HepG2 (cell line): ENCODE measurements around the gene TMEM131. TPM values are rescaled to one million over a fixed set of nuclear protein-coding genes. Genes with fewer than 3 reads are reported as not detected.

Experiments
- ATAC-seq: fragments of 200-7000 bp; cut with Tn5 transposase; 3 replicates; pipeline ENCODE4 v1.9.1; 2020; ENCODE audit warnings: mild to moderate bottlenecking, moderate library complexity
- BruUV-seq: library from RNA; stranded (reverse); fragments of 400-500 nt; replicated peaks from 2 replicates; lab custom pipeline; 2021; lab: Mats Ljungman, UMichigan
- CTCF ChIA-PET: fragments of 300-600 bp; formaldehyde crosslinking; extraction: SDS; loops from one replicate; lab custom pipeline; 2021; ENCODE audit warnings: low total read pairs, inconsistent platforms, low intra/inter-chr PET ratio; lab: Yijun Ruan, JAX
- POLR2A ChIA-PET: fragments of 350-600 bp; sonication (Branson Sonifier 250); formaldehyde crosslinking; loops from one replicate; lab custom pipeline; 2020; ENCODE audit warnings: antibody characterized with exemption, inconsistent platforms; lab: Yijun Ruan, JAX
- DNase-seq: peaks from one replicate; pipeline ENCODE4 v3.0.0-alpha.2; 2015; ENCODE audit warnings: low spot score
- FAIRE-seq: peaks from 3 replicates; lab custom pipeline; 2011; peaks lifted over from hg19 to GRCh38; lab: Jason Lieb, UNC
- H2AFZ ChIP-seq: one replicate; pipeline ENCODE4 v1.6.1; 2011; ENCODE audit warnings: low read length, inconsistent platforms
- H3K27ac ChIP-seq: fragments of 300-600 bp; 3 replicates; pipeline ENCODE4 v1.8.0; 2011; ENCODE audit warnings: mixed run types, mild to moderate bottlenecking, mixed read lengths, low read length, inconsistent platforms; ENCODE audit not compliant: insufficient read depth; ENCODE audit errors: extremely low read length
- H3K27me3 ChIP-seq, 2 experiments: fragments of 200-600 bp in 1 of 2; 2 replicates in 1 of 2; 3 replicates in 1 of 2; pipeline versions ENCODE4 v1.6.0 to v1.8.0; 2011; ENCODE audit warnings: low read length in 2 of 2, mild to moderate bottlenecking in 2 of 2, moderate library complexity in 2 of 2, inconsistent platforms in 1 of 2; ENCODE audit not compliant: insufficient read depth in 2 of 2, control insufficient read depth in 1 of 2
- H3K36me3 ChIP-seq, 2 experiments: fragments of 200-600 bp in 1 of 2; replicated peaks in 1 of 2; 2 replicates in 1 of 2; 3 replicates in 1 of 2; pipeline versions ENCODE4 v1.5.1 to v1.8.0; 2011; ENCODE audit warnings: low read length in 2 of 2, inconsistent platforms in 1 of 2; ENCODE audit not compliant: insufficient read depth in 2 of 2, control insufficient read depth in 1 of 2
- H3K4me1 ChIP-seq: 2 replicates; pipeline ENCODE4 v1.5.1; 2012; ENCODE audit warnings: low read length, inconsistent platforms; ENCODE audit not compliant: insufficient read depth
- H3K4me2 ChIP-seq: 2 replicates; pipeline ENCODE4 v1.6.0; 2011; ENCODE audit warnings: low read depth, low read length, inconsistent platforms
- H3K4me3 ChIP-seq, 3 experiments: fragments of 200-600 bp in 1 of 3; sonication (generic), shearing (Covaris generic) in 1 of 3; replicated peaks in 1 of 3; 2 replicates each; pipeline ENCODE4 v1.5.1; 2011 to 2016; ENCODE audit warnings: low read length in 3 of 3, inconsistent platforms in 2 of 3, low read depth in 2 of 3, mild to moderate bottlenecking in 2 of 3, control low read depth in 1 of 3, mixed read lengths in 1 of 3; ENCODE audit not compliant: insufficient read depth in 1 of 3
- H3K79me2 ChIP-seq: one replicate; pipeline ENCODE4 v1.6.1; 2011; ENCODE audit warnings: low read length, inconsistent platforms; ENCODE audit not compliant: insufficient read depth
- H3K9ac ChIP-seq: 2 replicates; pipeline ENCODE4 v1.6.0; 2011; ENCODE audit warnings: mild to moderate bottlenecking, low read depth, low read length, inconsistent platforms; ENCODE audit not compliant: insufficient read depth
- H3K9me3 ChIP-seq: 2 replicates; pipeline ENCODE4 v1.5.1; 2012; ENCODE audit warnings: mild to moderate bottlenecking, low read length
- H4K20me1 ChIP-seq: 2 replicates; pipeline ENCODE4 v1.6.0; 2011; ENCODE audit warnings: inconsistent platforms, mild to moderate bottlenecking, low read length, moderate library complexity; ENCODE audit not compliant: insufficient read depth
- CAMTA2 ChIP-seq: sonication (generic); formaldehyde crosslinking; IDR thresholded peaks from 2 replicates; pipeline ENCODE4 v1.4.0; 2020; ENCODE audit warnings: mild to moderate bottlenecking, missing genetic modification reagents, borderline replicate concordance
- HHEX ChIP-seq: IDR thresholded peaks from 2 replicates; pipeline ENCODE4 v1.6.1; 2016; ENCODE audit warnings: control low read depth
- HNRNPH1 ChIP-seq: fragments of 200-400 bp; formaldehyde crosslinking; optimal IDR thresholded peaks from 2 replicates; pipeline ENCODE3; 2017; ENCODE audit warnings: mild to moderate bottlenecking, low read depth, low read length
- KDM2A ChIP-seq: sonication (generic); formaldehyde crosslinking; IDR thresholded peaks from 2 replicates; pipeline ENCODE4 v1.4.0; 2020; ENCODE audit warnings: low read depth, missing genetic modification reagents, borderline replicate concordance
- MNT ChIP-seq: fragments of 450-650 bp; IDR thresholded peaks from 2 replicates; pipeline ENCODE4 v1.6.1; 2016
- ZBTB7B ChIP-seq: sonication (generic); formaldehyde crosslinking; IDR thresholded peaks from 2 replicates; pipeline ENCODE4 v1.4.0; 2020; ENCODE audit warnings: missing genetic modification reagents
- ZNF20 ChIP-seq: sonication (generic); formaldehyde crosslinking; IDR thresholded peaks from 2 replicates; pipeline ENCODE4 v1.4.0; 2020; ENCODE audit warnings: mild to moderate bottlenecking, moderate library complexity, missing genetic modification reagents
- WGBS: methylation state at CpG from one replicate; pipeline ENCODE4 v1.1.6; 2017; ENCODE audit warnings: low lambda C conversion rate; 5-methylcytosine and 5-hydroxymethylcytosine counted together
- in situ Hi-C: cut with HindIII; loops from 2 replicates; pipeline ENCODE4 v1.10.0; 2017; ENCODE audit warnings: low pct_unique_long_range_greater_than_20kb; ENCODE audit not compliant: extremely low pct_ligation_motif_present
- intact Hi-C: fragments of 100-400 bp; cut with micrococcal nuclease; formaldehyde crosslinking; loops from one replicate; pipeline ENCODE4 v1.10.0; 2022; ENCODE audit not compliant: unreplicated experiment
- polyA plus RNA-seq, 8 experiments: library from polyadenylated mRNA; depleted of rRNA in 3 of 8; stranded (reverse) in 7 of 8; unstranded in 1 of 8; fragments of >200 nt; fragmentation: Illumina TruSeq in 4 of 8; extraction: Trizol in 4 of 8; gene quantifications; 2 replicates each; pipeline versions ENCODE4 v1.2.1 to v1.2.3, GENCODE V29; 2011 to 2016; ENCODE audit warnings: low read depth in 4 of 8, missing spikeins in 1 of 8, mixed read lengths in 1 of 8; ENCODE audit not compliant: insufficient read depth in 1 of 8
- total RNA-seq, 5 experiments: library from RNA; depleted of rRNA; stranded (reverse); fragments of >200 nt; fragmentation: Illumina TruSeq; extraction: Trizol; gene quantifications; 2 replicates each; pipeline ENCODE4 v1.2.3, GENCODE V29; 2016; ENCODE audit warnings: low read depth in 1 of 5

Gene TMEM131
- total and polyA plus RNA-seq, 2 of the 13 experiments (the other 11 are each of a cell fraction or from before 2014, with no cell fraction given): 17.9 to 19.5 TPM

- TF ChIP-seq HHEX (CRISPR knock-in tag): no peak
- TF ChIP-seq CAMTA2 (CRISPR knock-in tag): no peak
- no peak for TF ChIP-seq HNRNPH1
- TF ChIP-seq ZNF20 (CRISPR knock-in tag): no peak
- no peak for TF ChIP-seq MNT
- TF ChIP-seq KDM2A (CRISPR knock-in tag): peak; percentile 25; the same call in 1 of the 2 replicates
- no peak for TF ChIP-seq ZBTB7B (CRISPR knock-in tag)
- DNase-seq: no peak
- POLR2A ChIA-PET: no interaction called here
- Histone ChIP-seq H3K36me3 (no peaks in the 10 kb centered on the region), H3K27ac (no peak overlapping the region), H3K9me3 (no peaks in the 10 kb centered on the region), H4K20me1 (no peaks in the 10 kb centered on the region), H3K4me3 (no peak overlapping the region), H3K9ac (no peak overlapping the region), H2AFZ (no peak overlapping the region), H3K4me1 (peaks cover 31% of the 10 kb centered on the region), H3K27me3 (peaks cover 2 to 27% of the 10 kb centered on the region in 2 experiments; a peak in 4 of 5 replicates), H3K4me2 (no peak overlapping the region), H3K79me2 (no peaks in the 10 kb centered on the region)
- peak; percentile 8 for ATAC-seq
- BruUV-seq: no TSS peak
- WGBS: 53% methylated on average over 16 of the region's 23 CpGs
- no peak for FAIRE-seq
- CTCF ChIA-PET: interaction anchor here (1.5 kb wide), 1 partner anchor 646 kb away, joined by 15 read pairs; no protein-coding TSS in a partner anchor
- in situ Hi-C loops (no loop called here), intact Hi-C loops (no loop called here)
Measured at GRCh38 chr2:97739020-97739892, 256.5 kb downstream of the TMEM131 start.
